Raji (cell line): Measurements from ENCODE around the gene MFSD6L.

Experiments
- POLR2A ChIP-seq: IDR thresholded peaks from 2 replicates; pipeline ENCODE4 v1.6.1; 2011; ENCODE audit warnings: low read depth, low read length, control low read depth; ENCODE audit not compliant: insufficient read depth

The MFSD6L gene

DNA sequence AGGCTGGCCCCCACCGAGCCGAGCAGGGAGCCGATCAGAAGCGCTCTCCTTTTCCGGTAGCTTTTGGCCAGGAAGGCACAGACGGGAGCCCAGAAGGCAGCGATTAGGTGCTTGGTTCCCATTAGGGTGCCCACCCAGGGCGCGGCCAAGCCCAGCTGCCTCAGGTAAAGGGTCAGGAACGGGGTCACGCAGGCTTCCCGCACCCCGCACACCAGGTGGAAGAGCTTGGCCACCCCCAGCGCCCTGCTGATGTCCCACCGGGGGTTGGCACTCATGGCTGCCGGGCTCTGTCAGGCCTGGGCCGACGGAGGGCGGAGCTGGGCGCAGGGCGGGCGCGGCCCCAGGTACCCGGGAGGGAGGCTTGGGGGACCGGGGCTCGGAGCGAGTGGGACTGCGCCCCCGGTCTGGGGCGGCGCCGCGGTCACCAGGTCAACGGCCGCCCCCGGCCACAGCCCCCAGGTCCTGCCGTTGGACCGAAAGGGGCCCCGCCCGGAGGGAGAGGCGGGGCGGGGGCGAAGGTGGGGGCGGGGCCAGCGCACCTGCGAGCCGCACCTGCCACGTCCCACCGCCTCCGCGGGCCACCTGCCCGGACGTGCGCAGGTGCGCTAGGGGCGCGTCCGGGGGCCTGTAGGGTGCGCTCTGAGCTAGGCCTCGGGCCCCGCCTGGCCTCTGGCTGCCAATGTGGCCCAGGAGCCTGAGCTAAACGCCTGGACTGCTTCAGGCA lies at the start of gene MFSD6L:
Gene MFSD6L, minus strand, starts transcription at position 520 of the 724 bp plus-strand sequence. Its CDS starts 245 bp downstream, at position 275.
- no peak for TF ChIP-seq POLR2A

DNA sequence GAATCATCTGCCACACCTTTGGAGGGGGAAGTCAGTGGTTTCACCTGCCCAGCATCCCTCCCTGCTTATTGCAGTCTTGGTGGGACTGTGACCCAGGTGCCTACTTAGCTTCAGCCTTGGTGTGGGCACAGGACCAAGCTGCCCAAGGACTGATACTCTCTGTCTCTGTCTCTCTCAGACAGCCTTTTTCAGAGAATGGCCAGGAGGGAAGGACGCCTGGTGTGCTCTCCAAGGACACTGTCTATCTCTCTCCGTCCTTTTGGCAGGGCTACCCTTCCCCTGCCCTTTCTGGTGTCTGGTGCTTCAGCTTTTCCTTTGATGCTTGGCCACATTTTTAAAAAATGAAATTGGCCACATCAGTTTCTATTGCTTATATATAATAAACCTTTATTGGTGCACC lies 48.7 kb upstream of the MFSD6L start:
- no peak for TF ChIP-seq POLR2A

GRCh38 chr17:8846768-8847211 lies 47.6 kb upstream of the MFSD6L start:
- TF ChIP-seq POLR2A = no peak

DNA sequence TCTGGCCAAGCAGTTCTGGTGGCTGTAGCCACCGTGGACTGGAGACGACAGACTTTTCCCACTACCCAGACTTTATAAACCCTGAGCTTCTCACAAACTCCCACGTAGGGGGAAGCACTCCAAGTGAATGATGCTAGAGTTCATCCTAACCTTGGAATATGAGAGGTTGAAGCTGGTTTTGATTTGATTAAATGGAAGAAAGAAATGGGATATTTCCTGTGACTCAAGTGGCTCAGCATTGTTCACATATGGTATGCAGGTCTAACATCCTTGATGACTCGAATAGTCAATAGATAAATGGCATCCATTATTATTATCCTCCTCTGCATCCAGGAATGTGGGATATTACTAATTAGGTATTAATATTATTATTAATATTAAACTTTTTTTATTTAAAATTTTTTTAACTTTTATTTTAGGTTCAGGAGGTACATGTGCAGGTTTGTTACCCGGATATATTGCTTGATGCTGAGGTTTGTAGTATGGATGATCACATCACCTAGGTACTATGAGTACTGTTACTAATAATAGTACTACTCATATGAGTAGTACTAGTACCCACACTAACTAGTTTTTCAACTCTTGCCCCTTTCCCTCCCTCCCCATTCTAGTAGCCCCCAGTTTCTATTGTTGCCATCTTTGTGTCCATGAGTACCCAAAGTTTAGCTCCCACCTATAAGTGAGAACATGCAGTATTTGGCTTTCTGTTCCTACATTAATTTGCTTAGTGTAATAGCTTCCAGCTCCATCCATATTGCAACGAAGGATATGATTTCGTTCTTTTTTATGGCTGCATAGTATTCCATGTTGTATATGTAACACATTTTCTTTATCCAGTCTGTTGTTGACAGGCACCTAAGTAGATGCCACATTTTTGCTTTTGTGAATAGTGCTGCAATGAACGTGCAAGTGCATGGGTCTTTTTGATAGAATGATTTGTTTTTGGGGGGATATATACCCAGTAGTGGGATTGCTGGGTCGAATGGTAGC lies 45.4 kb upstream of the MFSD6L start:
- no peak for TF ChIP-seq POLR2A

GRCh38 chr17:8843344-8843743 lies 44.2 kb upstream of the MFSD6L start:
- TF ChIP-seq POLR2A = no peak

- TF ChIP-seq POLR2A = no peak
Observed at GRCh38 chr17:8841844-8842243, 42.7 kb upstream of the MFSD6L start.

DNA sequence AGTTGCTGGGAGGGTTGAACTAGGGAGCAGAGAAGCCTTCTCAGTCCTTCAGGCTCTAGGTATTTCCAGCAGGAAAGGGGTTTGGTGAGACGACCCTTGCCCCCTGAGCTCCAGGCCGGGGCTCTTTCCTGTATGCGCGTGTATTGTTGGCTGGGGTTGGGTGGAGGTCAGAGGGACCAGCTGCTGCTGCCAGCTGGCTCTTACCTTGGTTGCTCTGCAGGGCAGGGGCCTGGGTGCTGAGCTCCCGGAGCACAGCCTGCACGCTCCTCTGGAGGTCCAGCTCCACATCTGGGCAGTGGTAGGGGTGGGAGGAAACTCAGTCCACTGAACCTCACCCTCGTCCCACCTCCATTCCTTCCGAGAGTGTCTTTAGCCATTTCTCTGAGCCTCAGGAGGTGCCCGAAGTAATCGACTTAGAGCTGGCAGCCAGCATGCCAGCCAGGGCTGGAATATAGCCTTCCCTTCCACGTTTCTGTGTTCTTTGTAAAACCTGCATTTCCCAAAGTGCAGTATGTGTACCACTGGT lies 40.3 kb upstream of the MFSD6L start:
- TF ChIP-seq POLR2A = no peak

DNA sequence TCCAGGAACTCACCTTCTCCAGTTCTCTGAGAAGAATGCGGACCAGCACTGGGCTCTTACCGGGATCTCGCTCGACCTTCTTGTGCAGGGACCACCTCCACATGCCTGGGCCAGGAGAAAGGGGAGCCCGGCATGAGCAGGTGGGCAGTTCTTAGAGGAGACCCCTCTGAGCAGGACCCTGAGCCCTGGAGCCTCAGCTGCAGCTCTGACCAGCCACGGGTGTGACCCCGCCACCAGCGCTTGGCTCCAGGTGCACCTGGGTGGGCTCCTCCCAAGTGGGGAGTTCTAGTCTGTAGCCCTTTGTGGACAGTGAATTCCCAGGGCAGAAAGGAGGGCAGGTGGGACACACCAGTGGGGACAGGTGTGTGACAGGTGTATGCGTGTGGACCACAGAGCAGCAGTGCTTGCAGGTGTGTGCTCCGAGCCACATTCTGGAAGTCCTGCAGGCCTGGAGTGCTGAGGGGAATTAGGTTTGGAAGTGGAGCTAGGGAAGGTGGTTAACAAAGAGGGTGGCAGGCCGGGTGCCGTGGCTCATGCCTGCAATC lies 39.5 kb upstream of the MFSD6L start:
- TF ChIP-seq POLR2A = no peak

- no peak for TF ChIP-seq POLR2A
Observed at GRCh38 chr17:8837563-8838075, 38.5 kb upstream of the MFSD6L start.

GRCh38 chr17:8836821-8837562 lies 37.8 kb upstream of the MFSD6L start:
- TF ChIP-seq POLR2A = no peak

- no peak for TF ChIP-seq POLR2A
Observed at GRCh38 chr17:8835631-8836364, 36.6 kb upstream of the MFSD6L start.

DNA sequence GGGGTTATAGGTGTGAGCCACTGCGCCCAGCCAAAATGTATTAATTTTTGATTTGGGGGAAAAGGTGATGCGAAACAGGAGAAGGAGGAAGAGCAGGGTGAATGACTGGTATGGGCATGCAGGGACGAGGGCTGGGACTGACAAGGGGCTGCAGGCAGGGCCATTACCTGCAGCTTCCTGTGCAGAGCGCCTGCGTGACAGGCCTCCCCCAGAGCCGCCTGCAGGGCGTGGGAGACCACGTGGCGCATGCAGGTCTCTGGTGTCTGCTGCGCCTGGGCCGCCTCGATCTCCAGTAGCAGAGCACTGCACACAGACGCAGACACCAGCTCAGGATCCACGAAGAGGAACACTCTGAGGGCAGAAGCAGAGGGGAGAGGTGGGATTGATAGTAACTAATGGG lies 35.9 kb upstream of the MFSD6L start:
- TF ChIP-seq POLR2A = no peak

GRCh38 chr17:8832711-8833352 lies 33.7 kb upstream of the MFSD6L start:
- TF ChIP-seq POLR2A = no peak
